ENCODE measurements around the gene LIPC. TPM values are rescaled to one million over a fixed set of nuclear protein-coding genes. Genes with fewer than 3 reads are reported as not detected.

Gene LIPC
- total RNA-seq, 1 experiment from 2014 or later, result not detected

DNA sequence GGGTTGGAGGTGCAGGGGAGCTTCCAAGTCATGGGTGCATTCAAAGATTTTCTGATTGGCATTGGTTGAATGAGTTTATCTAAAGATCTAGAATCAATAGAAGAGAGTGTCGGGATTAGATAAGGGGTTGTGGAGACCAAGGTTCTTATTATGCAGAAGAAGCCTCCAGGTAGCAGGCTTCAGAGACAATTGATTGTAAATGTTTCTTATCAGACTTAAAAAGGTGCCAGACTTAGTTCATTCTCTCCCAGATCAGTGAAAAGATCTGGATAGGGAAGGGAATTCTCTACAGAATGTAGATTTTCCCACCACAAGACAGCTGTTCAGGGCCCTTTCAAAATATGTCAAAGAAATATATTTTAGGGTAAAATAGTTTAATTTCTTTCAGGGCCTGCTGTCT, 129.5 kb downstream of the LIPC start:
- H3K9me2 ChIP-seq (ENCODE audit: insufficient read depth), result no peaks in the 10 kb centered on the region
- no peak overlapping the region for H2AFZ ChIP-seq (ENCODE audit: low read depth, low read length, poor library complexity, severe bottlenecking)
- POLR2A ChIA-PET, result no interaction called here
- H3K4me1 ChIP-seq (ENCODE audit: control insufficient read depth in 1 of 2, insufficient read depth in 2 of 2, low read length in 2 of 2), result no peaks in the 10 kb centered on the region
- no peak overlapping the region for H3K4me2 ChIP-seq (ENCODE audit: low read length)
- H3K79me2 ChIP-seq (ENCODE audit: insufficient read depth, low read length), result no peaks in the 10 kb centered on the region
- DNase-seq (ENCODE audit: low read depth, low spot score) (no peak), ATAC-seq (no peak)
- TF ChIP-seq TCF7L2 (IDR thresholded peaks at IDR 0.05; ENCODE audit: borderline replicate concordance, extremely low read depth, insufficient read depth, insufficient read length) (no peak), ELF1 (IDR thresholded peaks at IDR 0.05; ENCODE audit: borderline replicate concordance, low read depth) (no peak), JUND (IDR thresholded peaks at IDR 0.05) (no peak), POLR2AphosphoS5 (IDR thresholded peaks at IDR 0.05; ENCODE audit: low read depth, low read length) (no peak), RAD21 (IDR thresholded peaks at IDR 0.05; ENCODE audit: low read depth) (no peak), ZNF274 (IDR thresholded peaks at IDR 0.05; ENCODE audit: low read depth, low read length) (no peak), EZH2phosphoT487 (IDR thresholded peaks at IDR 0.05; ENCODE audit: borderline replicate concordance) (no peak), EZH2 (IDR thresholded peaks at IDR 0.05) (no peak), ZFX (IDR thresholded peaks at IDR 0.05) (no peak)
- TF ChIP-seq, protein P1, sequence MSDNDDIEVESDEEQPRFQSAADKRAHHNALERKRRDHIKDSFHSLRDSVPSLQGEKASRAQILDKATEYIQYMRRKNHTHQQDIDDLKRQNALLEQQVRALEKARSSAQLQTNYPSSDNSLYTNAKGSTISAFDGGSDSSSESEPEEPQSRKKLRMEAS (IDR thresholded peaks at IDR 0.05), result no peak
- TF ChIP-seq, protein P2, sequence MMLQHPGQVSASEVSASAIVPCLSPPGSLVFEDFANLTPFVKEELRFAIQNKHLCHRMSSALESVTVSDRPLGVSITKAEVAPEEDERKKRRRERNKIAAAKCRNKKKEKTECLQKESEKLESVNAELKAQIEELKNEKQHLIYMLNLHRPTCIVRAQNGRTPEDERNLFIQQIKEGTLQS (IDR thresholded peaks at IDR 0.05), result no peak
- H4K20me1 ChIP-seq (ENCODE audit: insufficient read depth), result no peaks in the 10 kb centered on the region
- intact Hi-C loops (cut with micrococcal nuclease), result no loop called here
- no peaks in the 10 kb centered on the region for H3K27me3 ChIP-seq (ENCODE audit: insufficient read depth, low read length)
- no peaks in the 10 kb centered on the region for H3K9me3 ChIP-seq (ENCODE audit: control insufficient read depth in 1 of 2, insufficient read depth in 1 of 2, low read depth in 1 of 2, low read length in 2 of 2)
- BruUV-seq (replicated peaks), result no TSS peak
- no peaks in the 10 kb centered on the region for H3K36me3 ChIP-seq (ENCODE audit: control insufficient read depth in 1 of 2, insufficient read depth in 2 of 2, low read length in 2 of 2)
- H3K4me3 ChIP-seq (replicated peaks in 1 of 2; ENCODE audit: low read depth in 1 of 2, low read length in 2 of 2), result no peak overlapping the region
- RAD21 ChIA-PET (ENCODE audit: low non-redundant PET in 1 of 2, low total read pairs in 2 of 2, uncharacterized antibody in 2 of 2, unreplicated experiment in 2 of 2), result no interaction called here
- CTCF ChIA-PET, result no interaction called here
- H3K9ac ChIP-seq (ENCODE audit: low read length), result no peak overlapping the region
- H3K27ac ChIP-seq (ENCODE audit: low read depth, low read length), result no peak overlapping the region

- Histone ChIP-seq H2AFZ (ENCODE audit: low read depth, low read length, poor library complexity, severe bottlenecking) (no peak overlapping the region), H3K79me2 (ENCODE audit: insufficient read depth, low read length) (no peaks in the 10 kb centered on the region), H3K4me1 (ENCODE audit: control insufficient read depth in 1 of 2, insufficient read depth in 2 of 2, low read length in 2 of 2) (no peaks in the 10 kb centered on the region), H4K20me1 (ENCODE audit: insufficient read depth) (no peaks in the 10 kb centered on the region), H3K9me3 (ENCODE audit: control insufficient read depth in 1 of 2, insufficient read depth in 1 of 2, low read depth in 1 of 2, low read length in 2 of 2) (no peaks in the 10 kb centered on the region), H3K27me3 (ENCODE audit: insufficient read depth, low read length) (no peaks in the 10 kb centered on the region), H3K4me3 (replicated peaks in 1 of 2; ENCODE audit: low read depth in 1 of 2, low read length in 2 of 2) (no peak overlapping the region), H3K9ac (ENCODE audit: low read length) (no peak overlapping the region), H3K36me3 (ENCODE audit: control insufficient read depth in 1 of 2, insufficient read depth in 2 of 2, low read length in 2 of 2) (no peaks in the 10 kb centered on the region), H3K27ac (ENCODE audit: low read depth, low read length) (no peak overlapping the region), H3K9me2 (ENCODE audit: insufficient read depth) (no peaks in the 10 kb centered on the region), H3K4me2 (ENCODE audit: low read length) (no peak overlapping the region)
- ATAC-seq (no peak), DNase-seq (ENCODE audit: low read depth, low spot score) (no peak)
- RAD21 ChIA-PET (ENCODE audit: low non-redundant PET in 1 of 2, low total read pairs in 2 of 2, uncharacterized antibody in 2 of 2, unreplicated experiment in 2 of 2), result no interaction called here
- CTCF ChIA-PET, result no interaction called here
- no TSS peak for BruUV-seq (replicated peaks)
- POLR2A ChIA-PET, result interaction anchor here (0.7 kb wide), 1 partner anchor 13 kb away, joined by 3 read pairs; no protein-coding TSS in a partner anchor
- intact Hi-C loops (cut with micrococcal nuclease), result no loop called here
- TF ChIP-seq, protein P1 (IDR thresholded peaks at IDR 0.05), result no peak
- no peak for TF ChIP-seq EZH2phosphoT487 (IDR thresholded peaks at IDR 0.05; ENCODE audit: borderline replicate concordance)
- no peak for TF ChIP-seq EZH2 (IDR thresholded peaks at IDR 0.05)
- TF ChIP-seq ZFX (IDR thresholded peaks at IDR 0.05), result no peak
- TF ChIP-seq EGR1 (IDR thresholded peaks at IDR 0.05; ENCODE audit: low read depth), result no peak
- TF ChIP-seq, protein P3, sequence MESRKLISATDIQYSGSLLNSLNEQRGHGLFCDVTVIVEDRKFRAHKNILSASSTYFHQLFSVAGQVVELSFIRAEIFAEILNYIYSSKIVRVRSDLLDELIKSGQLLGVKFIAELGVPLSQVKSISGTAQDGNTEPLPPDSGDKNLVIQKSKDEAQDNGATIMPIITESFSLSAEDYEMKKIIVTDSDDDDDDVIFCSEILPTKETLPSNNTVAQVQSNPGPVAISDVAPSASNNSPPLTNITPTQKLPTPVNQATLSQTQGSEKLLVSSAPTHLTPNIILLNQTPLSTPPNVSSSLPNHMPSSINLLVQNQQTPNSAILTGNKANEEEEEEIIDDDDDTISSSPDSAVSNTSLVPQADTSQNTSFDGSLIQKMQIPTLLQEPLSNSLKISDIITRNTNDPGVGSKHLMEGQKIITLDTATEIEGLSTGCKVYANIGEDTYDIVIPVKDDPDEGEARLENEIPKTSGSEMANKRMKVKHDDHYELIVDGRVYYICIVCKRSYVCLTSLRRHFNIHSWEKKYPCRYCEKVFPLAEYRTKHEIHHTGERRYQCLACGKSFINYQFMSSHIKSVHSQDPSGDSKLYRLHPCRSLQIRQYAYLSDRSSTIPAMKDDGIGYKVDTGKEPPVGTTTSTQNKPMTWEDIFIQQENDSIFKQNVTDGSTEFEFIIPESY (IDR thresholded peaks at IDR 0.05; ENCODE audit: extremely low read depth, insufficient replicate concordance, low read length), result no peak
- no peak for TF ChIP-seq ELF1 (IDR thresholded peaks at IDR 0.05; ENCODE audit: borderline replicate concordance, low read depth)
- TF ChIP-seq RAD21 (IDR thresholded peaks at IDR 0.05; ENCODE audit: low read depth), result no peak
- TF ChIP-seq YY1 (IDR thresholded peaks at IDR 0.05; ENCODE audit: extremely low read depth, insufficient replicate concordance, low read depth, low read length), result no peak
- no peak for TF ChIP-seq TCF7L2 (IDR thresholded peaks at IDR 0.05; ENCODE audit: borderline replicate concordance, extremely low read depth, insufficient read depth, insufficient read length)
- no peak for TF ChIP-seq JUND (IDR thresholded peaks at IDR 0.05)
- TF ChIP-seq SRF (IDR thresholded peaks at IDR 0.05; ENCODE audit: low read depth), result no peak
- no peak for TF ChIP-seq POLR2AphosphoS5 (IDR thresholded peaks at IDR 0.05; ENCODE audit: low read depth, low read length)
- no peak for TF ChIP-seq ZNF274 (IDR thresholded peaks at IDR 0.05; ENCODE audit: low read depth, low read length)
These were observed 130.3 kb downstream of the LIPC start for GRCh38 chr15:58562135-58562534.
